Measurements from ENCODE around the gene POLR2J.
"Not testable (repeated sequence)": the region's sequence is repeated elsewhere in the genome, so short reads cannot be mapped to it uniquely, and the experiment has no call there.

The POLR2J gene

DNA sequence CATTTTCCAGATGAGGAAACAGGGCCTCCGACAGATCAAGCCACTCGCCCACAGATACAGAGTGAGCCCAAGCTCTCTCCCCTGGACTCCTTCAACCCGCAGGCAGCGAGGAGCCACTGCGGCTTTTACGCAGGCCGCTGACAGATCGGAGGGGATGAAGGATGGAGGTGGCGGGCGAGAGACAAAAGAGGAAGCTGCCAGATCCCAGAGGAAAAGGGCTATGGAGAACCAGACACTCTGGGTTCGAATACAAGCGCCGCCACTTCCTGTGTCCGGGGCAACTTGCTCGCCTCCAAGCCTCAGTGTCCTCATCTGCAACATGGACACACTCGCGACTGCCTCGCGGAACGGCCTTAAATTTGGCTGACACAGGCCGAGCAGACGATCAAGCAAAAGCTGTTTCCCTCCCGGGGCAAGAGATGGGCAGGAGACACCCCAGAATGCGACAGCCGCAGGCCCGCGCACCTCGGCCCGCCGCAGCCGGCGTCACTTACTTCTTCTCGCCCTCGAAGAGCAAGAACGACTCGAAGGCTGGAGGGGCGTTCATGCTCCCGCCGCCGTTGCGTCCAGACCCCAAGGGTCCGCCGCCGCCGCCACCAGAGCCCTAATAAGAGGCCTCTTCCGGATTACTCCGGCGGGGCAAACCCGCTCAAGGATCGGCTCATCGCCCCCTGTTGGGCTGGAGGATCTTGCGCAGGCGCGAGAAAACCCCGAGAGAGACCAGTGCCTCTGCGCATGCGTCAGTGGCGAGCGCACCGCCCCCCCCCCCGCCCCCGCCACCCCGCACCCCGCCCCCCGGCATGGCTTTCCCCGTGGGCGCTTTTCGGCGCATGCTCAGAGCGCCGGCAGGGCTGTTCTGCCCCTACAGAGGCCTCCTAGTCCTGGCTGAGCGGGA is at the start of gene POLR2J:
Gene POLR2J, minus strand, starts transcription at position 609 of the 895 bp plus-strand sequence. Its CDS starts 62 bp downstream, at position 547.
- peak within 1 kb of the TSS; percentile 29 for H3K4me3 ChIP-seq (ENCODE audit: low read depth, low read length)

GRCh38 chr7:102527822-102528793 is 49.4 kb upstream of the POLR2J start:
- not testable (repeated sequence) for H3K4me3 ChIP-seq (ENCODE audit: low read depth, low read length)

- H3K4me3 ChIP-seq (ENCODE audit: low read depth, low read length): not testable (repeated sequence)
Measured at GRCh38 chr7:102527182-102527581, 48.5 kb upstream of the POLR2J start.

DNA sequence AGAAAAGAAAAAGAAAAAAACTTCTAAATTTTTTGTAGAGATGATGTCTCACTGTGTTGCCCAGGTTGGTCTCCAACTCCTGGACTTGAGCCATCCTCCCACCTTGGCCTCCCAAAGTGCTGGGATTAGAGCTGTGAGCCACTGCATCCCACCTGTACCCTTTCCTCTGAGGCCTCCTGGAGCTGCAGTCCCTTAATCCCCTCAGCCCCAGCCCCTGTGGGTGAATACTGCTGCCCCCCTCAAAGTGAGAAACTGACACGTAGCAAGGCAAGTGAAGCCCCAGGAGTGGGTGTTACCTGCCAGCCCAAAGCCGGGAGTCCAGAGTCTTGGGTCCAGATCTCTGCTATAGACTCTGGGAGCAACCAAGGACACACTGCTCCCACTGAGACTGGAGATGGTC is 46.1 kb upstream of the POLR2J start:
- not testable (repeated sequence) for H3K4me3 ChIP-seq (ENCODE audit: low read depth, low read length)

GRCh38 chr7:102520797-102521196 is 42.1 kb upstream of the POLR2J start:
- not testable (repeated sequence) for H3K4me3 ChIP-seq (ENCODE audit: low read depth, low read length)

- not testable (repeated sequence) for H3K4me3 ChIP-seq (ENCODE audit: low read depth, low read length)
Measured at GRCh38 chr7:102517550-102518147, 38.9 kb upstream of the POLR2J start, which contains the start of gene RASA4B. Gene RASA4B (minus strand): TSS chr7:102517777. CDS start chr7:102517710, 67 bp downstream.

DNA sequence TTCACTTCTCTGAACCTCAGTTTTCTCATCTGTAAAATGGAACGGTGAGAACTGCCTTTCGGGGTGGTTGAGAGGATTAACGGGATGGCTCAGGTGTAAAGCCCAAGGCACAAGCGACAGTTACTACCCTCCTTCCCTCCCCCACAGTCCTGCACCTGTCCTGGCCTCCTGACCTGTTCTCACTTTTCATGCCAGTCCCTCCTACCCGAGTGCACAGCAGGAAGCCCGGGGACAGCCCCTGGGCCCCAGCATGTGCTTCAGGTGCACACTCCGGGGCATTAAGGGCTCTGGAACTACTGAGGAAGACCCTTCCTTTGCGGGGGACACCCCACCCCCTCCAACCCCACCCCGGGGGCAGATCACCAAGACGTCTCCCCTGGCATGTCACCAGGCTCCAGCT is 38.2 kb upstream of the POLR2J start:
- not testable (repeated sequence) for H3K4me3 ChIP-seq (ENCODE audit: low read depth, low read length)

DNA sequence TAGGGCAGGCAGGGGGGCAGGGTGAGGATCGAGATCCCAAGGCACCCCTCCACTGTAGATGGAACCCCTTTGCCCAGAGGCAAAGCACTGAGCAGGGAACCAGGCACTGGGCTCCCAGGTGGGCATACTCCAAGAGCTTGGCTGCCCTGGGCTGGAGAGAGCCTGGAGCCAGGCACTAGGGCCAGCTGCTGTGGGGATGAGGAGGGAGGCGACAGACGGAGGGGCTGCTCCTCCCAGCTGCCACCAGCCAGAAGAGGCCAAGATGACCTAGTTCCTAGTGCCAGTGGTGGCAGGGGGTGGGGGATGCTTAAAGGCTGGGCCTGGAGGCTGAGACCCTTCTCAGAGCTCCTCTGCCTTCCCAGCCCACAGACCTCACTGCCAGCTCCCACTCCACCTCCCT is 37.2 kb upstream of the POLR2J start:
- not testable (repeated sequence) for H3K4me3 ChIP-seq (ENCODE audit: low read depth, low read length)

GRCh38 chr7:102514881-102515721 is 36.4 kb upstream of the POLR2J start:
- H3K4me3 ChIP-seq (ENCODE audit: low read depth, low read length): not testable (repeated sequence)

GRCh38 chr7:102512642-102513221 is 34.0 kb upstream of the POLR2J start:
- peak overlapping the region; percentile 5 for H3K4me3 ChIP-seq (ENCODE audit: low read depth, low read length)

DNA sequence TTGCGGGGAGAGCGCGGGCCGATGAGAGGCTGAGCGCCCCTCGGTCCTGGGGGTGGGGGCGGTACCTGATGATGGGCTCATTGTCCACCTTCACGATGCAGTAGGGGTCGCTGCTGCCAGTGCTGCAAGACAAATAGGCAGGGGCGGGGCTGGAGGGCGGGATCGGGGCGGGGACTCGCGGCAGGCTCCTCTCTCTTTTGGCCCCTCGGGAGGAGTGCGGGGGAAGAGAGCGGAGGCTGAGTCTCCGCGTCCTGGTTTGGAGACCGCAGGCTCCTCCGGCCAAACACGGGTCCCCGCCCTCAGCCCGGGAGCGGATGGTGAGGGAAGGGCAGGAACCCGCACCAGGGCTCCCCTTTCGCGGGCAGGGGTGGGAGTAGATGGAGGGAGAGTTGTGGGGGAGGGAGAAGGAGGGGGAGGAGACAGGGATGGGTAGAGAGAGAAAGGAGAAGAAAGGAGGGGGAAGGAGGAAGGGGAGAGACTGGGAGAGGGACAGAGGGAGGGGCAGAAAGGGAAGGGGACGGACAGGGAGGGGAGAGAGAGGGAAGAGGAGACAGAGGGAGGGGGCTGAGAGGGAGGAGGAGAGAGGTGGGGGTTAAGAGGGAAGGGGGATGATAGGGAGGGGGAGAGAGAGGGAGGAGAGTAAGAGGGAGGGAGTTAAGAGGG is 33.3 kb upstream of the POLR2J start:
- H3K4me3 ChIP-seq (ENCODE audit: low read depth, low read length): not testable (repeated sequence)

DNA sequence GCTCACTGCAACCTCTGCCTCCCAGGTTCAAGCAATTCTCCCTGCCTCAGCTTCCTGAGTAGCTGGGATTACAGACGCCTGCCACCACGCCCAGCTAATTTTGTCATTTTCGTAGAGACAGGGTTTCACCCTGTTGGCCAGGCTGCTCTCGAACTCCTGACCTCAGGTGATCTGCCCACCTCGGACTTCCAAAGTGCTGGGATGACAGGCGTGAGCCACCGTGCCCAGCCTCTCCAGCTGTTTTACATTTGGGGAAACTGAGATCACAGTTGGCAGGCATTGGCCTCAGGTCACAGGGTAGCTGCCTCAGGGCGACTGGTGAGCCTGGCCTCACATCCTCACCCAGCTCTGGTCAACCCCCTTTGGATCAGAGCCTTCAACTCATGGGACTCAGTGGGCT is 31.9 kb upstream of the POLR2J start:
- H3K4me3 ChIP-seq (ENCODE audit: low read depth, low read length): not testable (repeated sequence)

- not testable (repeated sequence) for H3K4me3 ChIP-seq (ENCODE audit: low read depth, low read length)
Measured at GRCh38 chr7:102507410-102508088, 28.8 kb upstream of the POLR2J start.

DNA sequence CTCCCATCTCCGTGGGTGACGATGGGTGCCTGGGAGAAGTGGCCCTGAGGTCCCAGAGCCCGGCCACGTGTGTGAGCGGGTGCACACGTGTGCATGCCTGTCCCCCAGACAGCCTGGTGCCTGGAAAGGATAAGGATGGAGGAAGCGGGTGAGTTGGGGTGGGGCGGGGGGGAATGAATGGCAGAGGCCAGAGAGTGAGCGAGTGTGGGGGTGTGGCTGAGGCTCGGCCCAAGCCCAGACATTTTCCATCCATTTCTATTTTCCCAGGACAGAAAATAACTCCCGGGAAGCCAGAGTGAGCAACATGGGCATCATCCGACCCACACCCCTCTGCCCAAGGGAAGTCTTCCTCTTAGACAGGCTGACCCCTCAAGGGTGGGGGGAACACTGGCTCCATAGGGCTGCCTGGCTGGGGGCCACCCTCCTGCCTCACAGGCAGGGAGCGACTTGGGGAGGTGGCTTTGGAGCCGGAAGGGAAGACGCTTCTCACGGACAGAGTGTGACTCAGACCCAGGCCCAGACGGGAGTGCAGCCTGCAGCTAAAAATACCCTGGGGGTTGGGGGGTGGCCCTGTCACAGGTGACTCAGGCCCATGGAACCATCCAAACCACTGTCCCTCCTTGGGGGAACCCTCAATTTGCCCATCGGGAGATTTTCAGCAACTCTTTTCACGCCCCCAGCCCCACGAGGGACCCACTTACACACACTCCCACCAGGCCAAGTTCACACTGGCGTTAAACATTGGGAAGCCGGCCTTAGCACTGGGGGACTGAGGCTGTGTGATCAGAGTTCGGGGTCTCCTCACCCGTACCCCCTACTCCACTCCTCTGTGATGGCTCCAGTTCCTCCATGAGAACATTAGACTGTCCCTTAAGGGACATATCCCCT is 26.8 kb upstream of the POLR2J start:
- not testable (repeated sequence) for H3K4me3 ChIP-seq (ENCODE audit: low read depth, low read length)

GRCh38 chr7:102503141-102503540 is 24.4 kb upstream of the POLR2J start:
- H3K4me3 ChIP-seq (ENCODE audit: low read depth, low read length): not testable (repeated sequence)

DNA sequence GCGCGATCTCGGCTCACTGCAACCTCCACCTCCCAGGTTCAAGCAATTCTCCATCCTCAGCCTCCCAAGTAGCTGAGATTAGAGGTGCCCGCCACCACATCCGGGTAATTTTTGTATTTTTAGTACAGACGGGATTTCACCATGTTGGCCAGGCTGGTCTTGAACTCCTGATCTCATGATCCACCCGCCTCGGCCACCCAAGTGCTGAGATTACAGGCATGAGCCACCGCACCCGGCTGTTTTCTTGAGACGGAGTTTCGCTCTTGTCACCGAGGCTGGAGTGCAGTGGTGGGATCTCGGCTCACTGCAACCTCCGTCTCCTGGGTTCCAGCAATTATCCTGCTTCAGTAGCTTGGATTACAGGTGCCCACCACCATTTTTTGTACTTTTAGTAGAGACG is 19.6 kb upstream of the POLR2J start:
- not testable (repeated sequence) for H3K4me3 ChIP-seq (ENCODE audit: low read depth, low read length)

DNA sequence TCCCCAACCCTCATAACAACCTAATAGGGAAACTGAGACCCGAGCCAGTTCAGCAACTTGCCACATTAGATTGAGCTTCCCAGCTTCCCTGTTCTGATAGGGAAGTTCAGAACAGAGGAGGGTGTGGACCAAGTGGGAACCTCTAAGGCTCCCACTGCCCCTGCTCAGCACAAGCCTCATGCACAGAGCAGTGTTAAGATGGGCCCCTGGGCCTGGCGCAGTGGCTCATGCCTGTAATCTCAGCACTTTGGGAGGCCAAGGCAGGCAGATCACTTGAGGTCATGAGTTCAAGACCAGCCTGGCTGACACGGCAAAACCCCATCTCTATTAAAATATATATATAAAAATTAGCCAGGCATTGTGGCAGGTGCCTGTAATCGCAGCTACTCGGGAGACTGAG is 18.6 kb upstream of the POLR2J start:
- not testable (repeated sequence) for H3K4me3 ChIP-seq (ENCODE audit: low read depth, low read length)

All from GM12875 (cell line).